HepG2 (cell line): ENCODE measurements around the gene ACOT6. TPM values are rescaled to one million over a fixed set of nuclear protein-coding genes. Genes with fewer than 3 reads are reported as not detected.

Experiments
- ATAC-seq: fragments of 200-7000 bp; cut with Tn5 transposase; 3 replicates; pipeline ENCODE4 v1.9.1; 2020; ENCODE audit warnings: mild to moderate bottlenecking, moderate library complexity
- BruUV-seq: library from RNA; stranded (reverse); fragments of 400-500 nt; replicated peaks from 2 replicates; lab custom pipeline; 2021; lab: Mats Ljungman, UMichigan
- CTCF ChIA-PET: fragments of 300-600 bp; formaldehyde crosslinking; extraction: SDS; loops from one replicate; lab custom pipeline; 2021; ENCODE audit warnings: low total read pairs, inconsistent platforms, low intra/inter-chr PET ratio; lab: Yijun Ruan, JAX
- POLR2A ChIA-PET: fragments of 350-600 bp; sonication (Branson Sonifier 250); formaldehyde crosslinking; loops from one replicate; lab custom pipeline; 2020; ENCODE audit warnings: antibody characterized with exemption, inconsistent platforms; lab: Yijun Ruan, JAX
- DNase-seq: peaks from one replicate; pipeline ENCODE4 v3.0.0-alpha.2; 2015; ENCODE audit warnings: low spot score
- FAIRE-seq: peaks from 3 replicates; lab custom pipeline; 2011; peaks lifted over from hg19 to GRCh38; lab: Jason Lieb, UNC
- H2AFZ ChIP-seq: one replicate; pipeline ENCODE4 v1.6.1; 2011; ENCODE audit warnings: low read length, inconsistent platforms
- H3K27ac ChIP-seq: fragments of 300-600 bp; 3 replicates; pipeline ENCODE4 v1.8.0; 2011; ENCODE audit warnings: mixed run types, mild to moderate bottlenecking, mixed read lengths, low read length, inconsistent platforms; ENCODE audit not compliant: insufficient read depth; ENCODE audit errors: extremely low read length
- H3K27me3 ChIP-seq, 2 experiments: fragments of 200-600 bp in 1 of 2; 2 replicates in 1 of 2; 3 replicates in 1 of 2; pipeline versions ENCODE4 v1.6.0 to v1.8.0; 2011; ENCODE audit warnings: low read length in 2 of 2, mild to moderate bottlenecking in 2 of 2, moderate library complexity in 2 of 2, inconsistent platforms in 1 of 2; ENCODE audit not compliant: insufficient read depth in 2 of 2, control insufficient read depth in 1 of 2
- H3K36me3 ChIP-seq, 2 experiments: fragments of 200-600 bp in 1 of 2; replicated peaks in 1 of 2; 2 replicates in 1 of 2; 3 replicates in 1 of 2; pipeline versions ENCODE4 v1.5.1 to v1.8.0; 2011; ENCODE audit warnings: low read length in 2 of 2, inconsistent platforms in 1 of 2; ENCODE audit not compliant: insufficient read depth in 2 of 2, control insufficient read depth in 1 of 2
- H3K4me1 ChIP-seq: 2 replicates; pipeline ENCODE4 v1.5.1; 2012; ENCODE audit warnings: low read length, inconsistent platforms; ENCODE audit not compliant: insufficient read depth
- H3K4me2 ChIP-seq: 2 replicates; pipeline ENCODE4 v1.6.0; 2011; ENCODE audit warnings: low read depth, low read length, inconsistent platforms
- H3K4me3 ChIP-seq, 3 experiments: fragments of 200-600 bp in 1 of 3; sonication (generic), shearing (Covaris generic) in 1 of 3; replicated peaks in 1 of 3; 2 replicates each; pipeline ENCODE4 v1.5.1; 2011 to 2016; ENCODE audit warnings: low read length in 3 of 3, inconsistent platforms in 2 of 3, low read depth in 2 of 3, mild to moderate bottlenecking in 2 of 3, control low read depth in 1 of 3, mixed read lengths in 1 of 3; ENCODE audit not compliant: insufficient read depth in 1 of 3
- H3K79me2 ChIP-seq: one replicate; pipeline ENCODE4 v1.6.1; 2011; ENCODE audit warnings: low read length, inconsistent platforms; ENCODE audit not compliant: insufficient read depth
- H3K9ac ChIP-seq: 2 replicates; pipeline ENCODE4 v1.6.0; 2011; ENCODE audit warnings: mild to moderate bottlenecking, low read depth, low read length, inconsistent platforms; ENCODE audit not compliant: insufficient read depth
- H3K9me3 ChIP-seq: 2 replicates; pipeline ENCODE4 v1.5.1; 2012; ENCODE audit warnings: mild to moderate bottlenecking, low read length
- H4K20me1 ChIP-seq: 2 replicates; pipeline ENCODE4 v1.6.0; 2011; ENCODE audit warnings: inconsistent platforms, mild to moderate bottlenecking, low read length, moderate library complexity; ENCODE audit not compliant: insufficient read depth
- FOXA1 ChIP-seq, 2 experiments: fragments of 450-650 bp in 1 of 2; sonication (generic) in 1 of 2; formaldehyde crosslinking in 1 of 2; IDR thresholded peaks; 2 replicates each; pipeline versions ENCODE4 v1.4.0 to v1.6.1; 2016 to 2020; ENCODE audit warnings: missing genetic modification reagents in 1 of 2
- GATAD2A ChIP-seq: IDR thresholded peaks from 2 replicates; pipeline ENCODE4 v1.6.1; 2016
- SAP130 ChIP-seq: IDR thresholded peaks from 2 replicates; pipeline ENCODE4 v1.6.1; 2016; ENCODE audit warnings: low read depth
- ZFY ChIP-seq: sonication (generic); formaldehyde crosslinking; IDR thresholded peaks from 2 replicates; pipeline ENCODE4 v1.4.0; 2020; ENCODE audit warnings: missing genetic modification reagents
- ZNF576 ChIP-seq: sonication (generic); formaldehyde crosslinking; IDR thresholded peaks from 2 replicates; pipeline ENCODE4 v1.4.0; 2020; ENCODE audit warnings: mild to moderate bottlenecking, missing genetic modification reagents
- WGBS: methylation state at CpG from one replicate; pipeline ENCODE4 v1.1.6; 2017; ENCODE audit warnings: low lambda C conversion rate; 5-methylcytosine and 5-hydroxymethylcytosine counted together
- in situ Hi-C: cut with HindIII; loops from 2 replicates; pipeline ENCODE4 v1.10.0; 2017; ENCODE audit warnings: low pct_unique_long_range_greater_than_20kb; ENCODE audit not compliant: extremely low pct_ligation_motif_present
- intact Hi-C: fragments of 100-400 bp; cut with micrococcal nuclease; formaldehyde crosslinking; loops from one replicate; pipeline ENCODE4 v1.10.0; 2022; ENCODE audit not compliant: unreplicated experiment
- polyA plus RNA-seq, 8 experiments: library from polyadenylated mRNA; depleted of rRNA in 3 of 8; stranded (reverse) in 7 of 8; unstranded in 1 of 8; fragments of >200 nt; fragmentation: Illumina TruSeq in 4 of 8; extraction: Trizol in 4 of 8; gene quantifications; 2 replicates each; pipeline versions ENCODE4 v1.2.1 to v1.2.3, GENCODE V29; 2011 to 2016; ENCODE audit warnings: low read depth in 4 of 8, missing spikeins in 1 of 8, mixed read lengths in 1 of 8; ENCODE audit not compliant: insufficient read depth in 1 of 8
- total RNA-seq, 5 experiments: library from RNA; depleted of rRNA; stranded (reverse); fragments of >200 nt; fragmentation: Illumina TruSeq; extraction: Trizol; gene quantifications; 2 replicates each; pipeline ENCODE4 v1.2.3, GENCODE V29; 2016; ENCODE audit warnings: low read depth in 1 of 5
- TF ChIP-seq, protein P1 (sequence below): sonication (generic); formaldehyde crosslinking; conservative IDR thresholded peaks from 2 replicates; pipeline ENCODE4 v1.4.0; 2020; ENCODE audit warnings: missing genetic modification reagents
- TF ChIP-seq, protein P2 (sequence below): sonication (generic); formaldehyde crosslinking; IDR thresholded peaks from 2 replicates; pipeline ENCODE4 v1.4.0; 2020; ENCODE audit warnings: mild to moderate bottlenecking, missing genetic modification reagents
- TF ChIP-seq, protein P3 (sequence below): sonication (generic); formaldehyde crosslinking; IDR thresholded peaks from 2 replicates; pipeline ENCODE4 v1.4.0; 2020; ENCODE audit warnings: low read depth, missing genetic modification reagents

ACOT6 gene
- total and polyA plus RNA-seq, 2 of the 13 experiments (the other 11 are each of a cell fraction or from before 2014, with no cell fraction given), result 0.15 to 0.27 TPM

DNA sequence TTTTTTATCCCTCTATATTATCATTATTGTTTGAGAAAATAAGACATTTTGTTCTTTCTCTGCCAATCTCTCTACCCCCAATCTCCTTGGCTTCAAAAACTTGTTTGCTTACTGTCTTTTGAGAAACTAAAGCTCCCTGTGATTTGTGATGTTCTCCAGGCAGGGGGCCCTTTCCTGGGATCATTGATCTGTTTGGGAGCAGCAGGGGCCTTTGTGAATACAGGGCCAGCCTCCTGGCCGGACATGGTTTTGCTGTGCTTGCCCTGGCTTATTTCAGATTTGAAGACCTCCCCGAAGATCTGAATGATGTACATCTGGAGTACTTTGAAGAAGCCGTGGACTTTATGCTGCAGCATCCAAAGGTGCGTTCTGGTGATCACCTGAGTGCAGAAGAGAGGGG is 4.5 kb downstream of the ACOT6 start:
- BruUV-seq, result no TSS peak
- H3K4me3 ChIP-seq, result no peak overlapping the region

More for the DNA sequence above, 4.5 kb downstream of the ACOT6 start:
- no peak for TF ChIP-seq GATAD2A (CRISPR knock-in tag)
- TF ChIP-seq ZFY (CRISPR knock-in tag), result no peak
- no peak for TF ChIP-seq ZNF576
- TF ChIP-seq, protein P1, sequence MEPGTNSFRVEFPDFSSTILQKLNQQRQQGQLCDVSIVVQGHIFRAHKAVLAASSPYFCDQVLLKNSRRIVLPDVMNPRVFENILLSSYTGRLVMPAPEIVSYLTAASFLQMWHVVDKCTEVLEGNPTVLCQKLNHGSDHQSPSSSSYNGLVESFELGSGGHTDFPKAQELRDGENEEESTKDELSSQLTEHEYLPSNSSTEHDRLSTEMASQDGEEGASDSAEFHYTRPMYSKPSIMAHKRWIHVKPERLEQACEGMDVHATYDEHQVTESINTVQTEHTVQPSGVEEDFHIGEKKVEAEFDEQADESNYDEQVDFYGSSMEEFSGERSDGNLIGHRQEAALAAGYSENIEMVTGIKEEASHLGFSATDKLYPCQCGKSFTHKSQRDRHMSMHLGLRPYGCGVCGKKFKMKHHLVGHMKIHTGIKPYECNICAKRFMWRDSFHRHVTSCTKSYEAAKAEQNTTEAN (CRISPR knock-in tag), result no peak
- TF ChIP-seq SAP130 (CRISPR knock-in tag), result no peak
- TF ChIP-seq, protein P2, sequence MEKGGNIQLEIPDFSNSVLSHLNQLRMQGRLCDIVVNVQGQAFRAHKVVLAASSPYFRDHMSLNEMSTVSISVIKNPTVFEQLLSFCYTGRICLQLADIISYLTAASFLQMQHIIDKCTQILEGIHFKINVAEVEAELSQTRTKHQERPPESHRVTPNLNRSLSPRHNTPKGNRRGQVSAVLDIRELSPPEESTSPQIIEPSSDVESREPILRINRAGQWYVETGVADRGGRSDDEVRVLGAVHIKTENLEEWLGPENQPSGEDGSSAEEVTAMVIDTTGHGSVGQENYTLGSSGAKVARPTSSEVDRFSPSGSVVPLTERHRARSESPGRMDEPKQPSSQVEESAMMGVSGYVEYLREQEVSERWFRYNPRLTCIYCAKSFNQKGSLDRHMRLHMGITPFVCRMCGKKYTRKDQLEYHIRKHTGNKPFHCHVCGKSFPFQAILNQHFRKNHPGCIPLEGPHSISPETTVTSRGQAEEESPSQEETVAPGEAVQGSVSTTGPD (CRISPR knock-in tag), result no peak
- no peak for TF ChIP-seq FOXA1 (IDR thresholded peaks at IDR 0.05)
- no peak for TF ChIP-seq FOXA1 (CRISPR knock-in tag; IDR thresholded peaks at IDR 0.05)
- TF ChIP-seq, protein P3, sequence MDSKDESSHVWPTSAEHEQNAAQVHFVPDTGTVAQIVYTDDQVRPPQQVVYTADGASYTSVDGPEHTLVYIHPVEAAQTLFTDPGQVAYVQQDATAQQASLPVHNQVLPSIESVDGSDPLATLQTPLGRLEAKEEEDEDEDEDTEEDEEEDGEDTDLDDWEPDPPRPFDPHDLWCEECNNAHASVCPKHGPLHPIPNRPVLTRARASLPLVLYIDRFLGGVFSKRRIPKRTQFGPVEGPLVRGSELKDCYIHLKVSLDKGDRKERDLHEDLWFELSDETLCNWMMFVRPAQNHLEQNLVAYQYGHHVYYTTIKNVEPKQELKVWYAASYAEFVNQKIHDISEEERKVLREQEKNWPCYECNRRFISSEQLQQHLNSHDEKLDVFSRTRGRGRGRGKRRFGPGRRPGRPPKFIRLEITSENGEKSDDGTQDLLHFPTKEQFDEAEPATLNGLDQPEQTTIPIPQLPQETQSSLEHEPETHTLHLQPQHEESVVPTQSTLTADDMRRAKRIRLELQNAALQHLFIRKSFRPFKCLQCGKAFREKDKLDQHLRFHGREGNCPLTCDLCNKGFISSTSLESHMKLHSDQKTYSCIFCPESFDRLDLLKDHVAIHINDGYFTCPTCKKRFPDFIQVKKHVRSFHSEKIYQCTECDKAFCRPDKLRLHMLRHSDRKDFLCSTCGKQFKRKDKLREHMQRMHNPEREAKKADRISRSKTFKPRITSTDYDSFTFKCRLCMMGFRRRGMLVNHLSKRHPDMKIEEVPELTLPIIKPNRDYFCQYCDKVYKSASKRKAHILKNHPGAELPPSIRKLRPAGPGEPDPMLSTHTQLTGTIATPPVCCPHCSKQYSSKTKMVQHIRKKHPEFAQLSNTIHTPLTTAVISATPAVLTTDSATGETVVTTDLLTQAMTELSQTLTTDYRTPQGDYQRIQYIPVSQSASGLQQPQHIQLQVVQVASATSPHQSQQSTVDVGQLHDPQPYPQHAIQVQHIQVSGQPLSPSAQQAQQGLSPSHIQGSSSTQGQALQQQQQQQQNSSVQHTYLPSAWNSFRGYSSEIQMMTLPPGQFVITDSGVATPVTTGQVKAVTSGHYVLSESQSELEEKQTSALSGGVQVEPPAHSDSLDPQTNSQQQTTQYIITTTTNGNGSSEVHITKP (CRISPR knock-in tag), result no peak
- TF ChIP-seq, all 625 proteins: peak for 0
- peaks cover 47% of the 10 kb centered on the region for H3K4me1 ChIP-seq
- H3K9me3 ChIP-seq, result no peaks in the 10 kb centered on the region
- ATAC-seq (no peak), FAIRE-seq (no peak), DNase-seq (no peak)
- no peaks in the 10 kb centered on the region for H3K36me3 ChIP-seq
- no peak overlapping the region for H3K27ac ChIP-seq
- no peaks in the 10 kb centered on the region for H4K20me1 ChIP-seq
- WGBS, result 8% methylated on average over 4 of the region's 4 CpGs
- no peak overlapping the region for H2AFZ ChIP-seq
- in situ Hi-C loops, result no loop called here
- ChIA-PET POLR2A (no interaction called here), CTCF (no interaction called here)
- H3K9ac ChIP-seq, result no peak overlapping the region
- no peaks in the 10 kb centered on the region for H3K27me3 ChIP-seq
- no peaks in the 10 kb centered on the region for H3K79me2 ChIP-seq
- no peak overlapping the region for H3K4me2 ChIP-seq
- intact Hi-C loops, result no loop called here
